Cardiac fibroblast (primary cell): ENCODE results near the gene MSI2.

ENCODE experiments used
- DNase-seq, 2 donors: peaks; one replicate each; pipeline versions ENCODE4 v3.0.0 to v3.0.0-alpha.2; 2010; ENCODE audit warnings: low read depth in 2 of 2
- H3K4me3 ChIP-seq, 2 donors: replicated peaks in 1 of 2; 1 replicate in 1 of 2; 2 replicates in 1 of 2; pipeline ENCODE4 v1.5.1; 2011; ENCODE audit warnings: low read depth in 2 of 2, low read length in 2 of 2, mild to moderate bottlenecking in 2 of 2, moderate library complexity in 1 of 2
- TF ChIP-seq, protein P1 (sequence below): IDR thresholded peaks from one replicate; pipeline ENCODE4 v1.5.1; 2011; ENCODE audit warnings: low read depth, mild to moderate bottlenecking, low read length, inconsistent platforms

Gene MSI2

DNA sequence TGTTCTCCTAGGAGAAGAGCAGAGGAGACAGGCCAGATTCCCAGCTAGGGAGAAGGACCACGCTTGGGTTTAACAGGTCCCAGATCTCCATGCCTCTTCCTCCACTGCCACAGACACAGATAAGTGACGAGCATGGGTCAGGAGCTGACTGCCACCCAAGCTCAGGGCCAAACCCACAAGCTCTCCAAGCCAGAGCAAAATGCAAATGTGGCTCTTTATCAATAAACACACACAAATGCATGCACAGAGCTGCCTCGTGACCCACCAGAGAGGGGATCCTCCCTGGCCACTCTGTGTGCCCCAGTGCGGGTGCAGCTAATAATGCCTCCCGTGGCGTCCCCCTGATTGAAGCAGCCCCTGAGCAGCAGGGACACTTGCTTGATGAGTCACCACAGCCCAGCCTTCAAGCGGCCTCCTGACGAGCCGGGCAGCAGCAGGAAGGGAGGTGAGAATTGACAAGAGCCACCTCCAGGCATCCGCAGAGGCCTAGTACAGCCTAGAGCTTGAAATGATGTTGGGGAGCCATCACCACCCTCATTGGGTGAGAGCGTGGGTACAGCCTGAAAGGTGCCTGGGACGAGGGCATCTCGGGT, 344.9 kb downstream of the MSI2 start:
- DNase-seq: no peak
- no peak overlapping the region for H3K4me3 ChIP-seq
- TF ChIP-seq, protein P1, sequence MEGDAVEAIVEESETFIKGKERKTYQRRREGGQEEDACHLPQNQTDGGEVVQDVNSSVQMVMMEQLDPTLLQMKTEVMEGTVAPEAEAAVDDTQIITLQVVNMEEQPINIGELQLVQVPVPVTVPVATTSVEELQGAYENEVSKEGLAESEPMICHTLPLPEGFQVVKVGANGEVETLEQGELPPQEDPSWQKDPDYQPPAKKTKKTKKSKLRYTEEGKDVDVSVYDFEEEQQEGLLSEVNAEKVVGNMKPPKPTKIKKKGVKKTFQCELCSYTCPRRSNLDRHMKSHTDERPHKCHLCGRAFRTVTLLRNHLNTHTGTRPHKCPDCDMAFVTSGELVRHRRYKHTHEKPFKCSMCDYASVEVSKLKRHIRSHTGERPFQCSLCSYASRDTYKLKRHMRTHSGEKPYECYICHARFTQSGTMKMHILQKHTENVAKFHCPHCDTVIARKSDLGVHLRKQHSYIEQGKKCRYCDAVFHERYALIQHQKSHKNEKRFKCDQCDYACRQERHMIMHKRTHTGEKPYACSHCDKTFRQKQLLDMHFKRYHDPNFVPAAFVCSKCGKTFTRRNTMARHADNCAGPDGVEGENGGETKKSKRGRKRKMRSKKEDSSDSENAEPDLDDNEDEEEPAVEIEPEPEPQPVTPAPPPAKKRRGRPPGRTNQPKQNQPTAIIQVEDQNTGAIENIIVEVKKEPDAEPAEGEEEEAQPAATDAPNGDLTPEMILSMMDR: no peak

DNA sequence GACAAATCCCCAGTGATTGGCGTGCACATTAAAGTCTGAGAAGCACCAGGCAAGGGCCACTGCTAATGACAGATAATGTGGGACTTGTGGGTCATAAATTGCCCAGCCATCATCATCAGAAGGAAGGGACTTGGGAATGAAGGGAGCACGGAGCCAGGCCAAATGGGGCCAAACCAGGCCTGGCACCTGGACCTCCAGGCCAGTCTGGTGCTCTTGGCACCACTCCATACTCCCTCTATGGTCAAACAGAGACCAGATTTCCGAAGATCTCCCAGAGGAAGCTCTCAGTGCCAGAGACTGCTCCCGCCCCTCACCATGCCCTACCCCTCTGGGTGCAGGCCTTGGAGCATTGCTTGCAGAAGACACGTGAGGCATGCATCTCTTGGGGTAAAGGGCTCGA, 346.6 kb downstream of the MSI2 start:
- no peak overlapping the region for H3K4me3 ChIP-seq
- no peak for DNase-seq
- TF ChIP-seq, protein P1: no peak

DNA sequence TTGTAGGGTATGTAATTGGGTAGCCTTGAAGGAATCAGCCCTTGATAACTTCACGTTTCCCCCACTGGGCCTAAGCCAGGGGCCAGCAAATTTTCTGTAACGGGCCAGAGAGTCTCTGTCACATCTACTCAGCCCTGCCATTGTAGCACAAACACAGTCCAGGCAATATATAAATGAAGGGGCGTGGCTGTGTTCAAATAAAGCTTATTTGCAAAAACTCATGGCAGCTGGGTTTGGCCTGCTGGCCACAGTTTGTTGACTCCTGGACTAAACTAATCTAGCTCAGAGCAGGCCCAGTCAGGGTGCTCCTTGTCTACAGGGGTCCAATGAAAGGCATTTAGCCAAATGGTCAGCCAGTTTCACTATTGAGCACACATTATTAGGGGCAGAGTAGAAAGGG, 347.2 kb downstream of the MSI2 start:
- TF ChIP-seq, protein P1: no peak
- no peak for DNase-seq
- no peak overlapping the region for H3K4me3 ChIP-seq

DNA sequence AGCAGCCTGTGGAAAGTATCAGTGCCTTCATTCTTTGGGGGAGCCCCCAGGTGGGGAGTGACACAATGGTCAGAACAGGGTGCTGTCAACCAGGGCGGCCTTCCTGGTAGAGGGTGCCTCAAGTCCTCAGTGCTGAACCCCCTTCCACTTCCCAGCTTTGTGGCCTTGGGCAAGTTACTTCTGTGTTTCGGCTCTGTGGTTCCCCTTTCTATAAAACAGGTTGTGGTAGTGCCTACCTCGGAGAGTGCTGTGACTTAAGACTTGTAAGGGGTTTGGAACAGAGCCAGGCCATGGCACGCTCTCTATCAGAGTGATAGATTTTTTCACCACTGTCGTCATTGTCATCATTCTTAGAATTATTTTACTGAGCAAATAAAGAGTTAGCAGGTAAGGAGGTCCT, 347.7 kb downstream of the MSI2 start:
- no peak overlapping the region for H3K4me3 ChIP-seq
- TF ChIP-seq, protein P1: no peak
- no peak for DNase-seq

DNA sequence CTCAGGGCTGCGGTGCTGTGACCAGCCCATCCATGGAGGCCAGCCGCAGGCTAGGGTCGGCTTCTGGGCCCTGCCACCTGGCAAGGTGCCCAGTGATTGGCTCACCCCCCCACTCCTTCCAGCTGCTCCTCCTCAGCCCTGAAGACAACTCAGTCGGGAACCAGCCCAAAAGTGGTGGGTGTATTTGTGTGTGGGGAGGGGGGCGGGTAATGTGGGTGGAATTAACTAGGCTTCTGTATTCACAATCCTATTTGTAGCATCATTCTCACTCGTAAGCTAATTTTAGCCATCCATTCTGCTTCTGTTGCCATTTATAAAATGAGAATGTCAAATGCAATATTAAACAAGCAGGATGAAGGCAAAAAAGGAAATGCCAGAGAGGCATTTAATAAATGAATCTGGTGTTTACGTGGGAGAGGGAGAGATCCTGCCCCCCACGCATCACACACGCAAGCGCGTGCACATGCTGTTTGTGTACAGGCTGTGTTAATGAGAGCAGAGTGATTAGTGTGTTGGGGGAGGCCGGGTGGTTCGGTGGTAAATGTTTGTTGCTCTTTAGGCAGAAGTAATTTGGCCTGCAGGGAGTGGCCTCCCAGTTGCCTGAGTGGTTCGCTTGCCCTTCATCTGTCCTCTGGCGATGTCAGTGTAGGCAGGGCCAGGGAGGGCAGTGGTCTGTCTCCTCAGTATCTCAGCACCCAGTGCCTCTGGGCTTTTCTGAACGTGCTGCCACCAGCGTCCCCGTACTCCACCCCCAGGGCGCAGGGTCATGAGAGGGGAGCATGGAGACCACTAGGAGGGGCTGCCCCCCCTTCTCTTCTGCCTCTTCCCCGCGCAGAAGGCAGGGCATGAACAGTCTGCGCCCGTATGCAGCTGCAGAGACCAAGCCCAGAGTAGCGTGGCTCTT, 348.7 kb downstream of the MSI2 start:
- peak in 1 of 2 donors; percentile 61 for DNase-seq
- TF ChIP-seq, protein P1: no peak
- H3K4me3 ChIP-seq: peak overlapping the region in 1 of 2 donors; percentile 7

DNA sequence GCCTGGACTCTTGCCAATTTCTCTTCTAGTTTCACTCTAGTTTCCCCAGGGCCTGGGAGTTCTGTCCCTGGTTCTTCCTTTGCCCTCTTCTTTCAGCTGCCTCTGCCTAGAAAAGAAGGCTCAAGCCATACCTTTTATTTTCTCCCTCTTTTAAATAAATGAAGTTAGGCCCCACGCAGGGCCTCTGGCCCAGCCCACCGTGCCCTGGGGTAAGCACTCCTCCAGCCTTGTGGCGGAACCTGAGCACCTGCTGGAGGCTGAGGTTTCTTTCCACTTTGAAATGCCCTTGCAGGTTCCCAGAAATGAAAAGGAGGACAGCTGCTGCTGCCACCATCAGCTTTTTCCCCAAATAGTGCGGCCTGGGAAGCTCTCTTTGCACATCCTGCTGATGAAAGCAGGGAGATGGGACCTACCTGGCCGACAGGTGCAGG, 349.4 kb downstream of the MSI2 start:
- H3K4me3 ChIP-seq: no peak overlapping the region
- DNase-seq: peak; percentile 55 to 70

More for the DNA sequence above, 349.4 kb downstream of the MSI2 start:
- TF ChIP-seq, protein P1: no peak
